CD4-positive, alpha-beta T cell treated with Interleukin-6 for 4 hours (primary cell): ENCODE data around the gene UBN1.

Source experiments
- DNase-seq: peaks from one replicate; pipeline ENCODE4 v3.0.0-alpha.2; 2020; ENCODE audit warnings: mixed read lengths

UBN1 gene, protein sequence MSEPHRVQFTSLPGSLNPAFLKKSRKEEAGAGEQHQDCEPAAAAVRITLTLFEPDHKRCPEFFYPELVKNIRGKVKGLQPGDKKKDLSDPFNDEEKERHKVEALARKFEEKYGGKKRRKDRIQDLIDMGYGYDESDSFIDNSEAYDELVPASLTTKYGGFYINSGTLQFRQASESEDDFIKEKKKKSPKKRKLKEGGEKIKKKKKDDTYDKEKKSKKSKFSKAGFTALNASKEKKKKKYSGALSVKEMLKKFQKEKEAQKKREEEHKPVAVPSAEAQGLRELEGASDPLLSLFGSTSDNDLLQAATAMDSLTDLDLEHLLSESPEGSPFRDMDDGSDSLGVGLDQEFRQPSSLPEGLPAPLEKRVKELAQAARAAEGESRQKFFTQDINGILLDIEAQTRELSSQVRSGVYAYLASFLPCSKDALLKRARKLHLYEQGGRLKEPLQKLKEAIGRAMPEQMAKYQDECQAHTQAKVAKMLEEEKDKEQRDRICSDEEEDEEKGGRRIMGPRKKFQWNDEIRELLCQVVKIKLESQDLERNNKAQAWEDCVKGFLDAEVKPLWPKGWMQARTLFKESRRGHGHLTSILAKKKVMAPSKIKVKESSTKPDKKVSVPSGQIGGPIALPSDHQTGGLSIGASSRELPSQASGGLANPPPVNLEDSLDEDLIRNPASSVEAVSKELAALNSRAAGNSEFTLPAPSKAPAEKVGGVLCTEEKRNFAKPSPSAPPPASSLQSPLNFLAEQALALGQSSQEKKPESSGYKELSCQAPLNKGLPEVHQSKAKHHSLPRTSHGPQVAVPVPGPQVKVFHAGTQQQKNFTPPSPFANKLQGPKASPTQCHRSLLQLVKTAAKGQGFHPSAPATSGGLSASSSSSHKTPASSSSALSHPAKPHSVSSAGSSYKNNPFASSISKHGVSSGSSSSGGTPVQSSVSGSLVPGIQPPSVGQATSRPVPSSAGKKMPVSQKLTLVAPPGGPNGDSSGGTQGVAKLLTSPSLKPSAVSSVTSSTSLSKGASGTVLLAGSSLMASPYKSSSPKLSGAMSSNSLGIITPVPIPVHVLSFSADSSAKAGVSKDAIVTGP (N-terminal part only)

DNA sequence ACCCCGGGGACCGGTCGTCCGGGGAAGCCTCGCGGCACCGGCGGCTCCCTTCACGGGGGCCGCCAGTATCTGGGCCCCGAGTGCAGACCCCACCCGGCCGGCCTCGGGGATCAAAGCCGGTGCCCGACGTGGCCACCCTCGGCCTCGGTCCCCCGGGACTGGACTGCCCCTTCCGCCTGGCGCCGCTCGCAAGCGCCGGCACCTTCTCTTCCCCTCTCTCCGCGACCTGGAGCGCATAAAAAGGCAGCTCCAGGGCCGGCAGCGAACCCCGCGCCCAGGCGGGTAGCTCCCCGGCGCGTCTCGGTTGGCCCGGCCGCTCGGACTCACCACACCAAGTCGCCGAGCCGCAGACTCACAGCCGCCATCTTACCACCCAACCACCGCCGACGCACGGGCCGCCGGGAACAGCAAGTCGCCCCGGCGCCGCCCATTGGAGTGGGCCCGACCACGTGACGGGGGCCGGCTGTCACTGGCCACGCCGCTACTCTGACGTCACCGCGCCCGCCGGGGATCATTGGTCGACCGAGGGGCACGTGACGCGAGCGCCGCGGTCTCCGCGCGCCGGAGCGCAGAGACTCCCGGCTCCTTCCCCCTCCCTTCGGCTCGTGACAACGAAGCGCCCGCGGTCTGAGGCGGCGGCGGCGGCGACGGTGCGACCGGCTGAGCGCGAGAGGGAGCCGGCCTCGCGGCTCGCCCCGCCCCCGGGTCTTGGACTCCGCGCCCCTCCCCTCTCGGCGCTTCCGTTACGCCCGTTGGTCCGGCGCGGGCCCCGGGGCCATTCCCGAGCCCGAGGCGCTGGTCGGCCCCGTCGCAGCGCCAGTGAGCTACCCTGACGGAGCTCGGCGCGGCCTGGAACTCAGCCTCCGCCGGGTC is at the start of gene UBN1, which contains the start of gene GLYR1:
Gene UBN1, plus strand, starts transcription at position 581 of the 873 bp plus-strand sequence. CDS start 5,437 bp downstream, outside the sequence.
Gene GLYR1, minus strand, starts transcription at position 388 of the 873 bp plus-strand sequence. Its CDS starts 23 bp downstream, at position 365.
- DNase-seq = peak; percentile 100

- DNase-seq = no peak
These were observed 49.5 kb upstream of the UBN1 start for GRCh38 chr16:4797805-4798252.

- no peak for DNase-seq
These were observed 48.8 kb upstream of the UBN1 start for GRCh38 chr16:4798456-4798855.

DNA sequence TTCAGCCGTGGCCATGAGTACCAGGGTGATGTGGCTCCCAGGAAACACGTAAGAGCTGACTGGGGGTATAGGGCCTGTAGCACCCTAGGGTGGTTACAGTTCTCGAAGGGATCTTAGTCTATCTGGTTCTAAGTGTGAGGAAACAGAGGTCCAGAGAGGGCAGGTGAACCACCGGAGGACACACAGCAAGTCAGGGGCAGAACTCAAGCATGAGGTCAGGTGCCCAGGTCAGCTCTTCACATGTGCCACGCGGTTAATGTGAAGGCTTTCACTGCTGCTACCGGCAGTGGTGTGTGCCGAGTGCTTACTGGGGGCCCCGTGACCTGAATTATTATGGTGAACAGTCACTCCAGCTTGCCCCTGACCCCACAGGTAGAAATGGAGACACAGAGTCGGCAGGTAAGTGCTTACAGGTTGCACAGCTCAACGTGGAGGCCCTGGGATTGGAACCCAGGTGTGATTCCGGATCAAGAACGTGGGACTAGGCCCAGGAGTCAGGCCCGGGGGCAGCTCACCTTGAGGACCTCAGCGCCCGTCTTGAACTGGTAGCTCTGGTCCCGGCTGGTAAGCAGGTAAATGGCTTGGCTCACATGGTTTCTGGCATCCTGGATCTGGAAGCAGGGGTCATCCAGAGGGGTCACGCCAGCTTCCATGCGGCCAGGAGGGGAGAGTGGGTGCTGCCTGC is 48.0 kb upstream of the UBN1 start:
- DNase-seq = no peak

DNA sequence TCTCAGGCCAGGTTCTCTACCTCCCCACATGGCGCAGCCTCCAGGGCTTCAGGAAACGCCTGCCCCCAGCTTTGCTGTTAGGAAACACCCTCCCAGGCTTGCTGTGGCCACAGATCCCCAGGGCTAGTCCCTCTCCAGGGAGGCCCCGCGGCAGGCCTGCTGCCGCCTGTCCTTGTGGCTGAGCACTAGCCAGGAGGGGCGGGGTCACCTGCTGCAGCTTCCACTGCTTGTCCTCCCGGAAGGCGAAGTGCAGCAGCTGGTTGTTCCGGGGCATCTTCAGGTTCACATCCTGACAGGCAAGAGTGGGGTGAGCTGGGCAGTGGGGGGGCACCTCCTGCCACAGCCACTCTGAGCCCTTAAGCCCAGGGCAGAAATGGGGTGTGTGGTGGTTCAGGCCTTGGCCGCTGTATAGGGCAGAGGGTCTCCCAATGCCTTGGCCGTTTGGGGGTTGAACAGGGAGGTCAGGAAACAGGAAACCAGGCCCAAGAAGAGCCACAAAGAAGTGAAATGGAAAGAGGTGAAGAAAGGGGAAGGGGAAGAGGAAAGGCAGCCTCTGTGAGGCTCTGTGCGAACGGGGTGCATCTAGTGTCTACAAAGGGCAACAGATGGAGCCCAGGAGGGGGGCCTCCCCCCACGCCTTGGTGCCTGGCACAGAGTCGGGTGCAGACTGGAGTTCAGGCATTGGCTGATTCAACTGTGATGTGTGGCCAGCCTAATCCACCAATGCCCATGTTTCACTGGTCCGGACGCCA is 46.8 kb upstream of the UBN1 start:
- no peak for DNase-seq

- no peak for DNase-seq
These were observed 46.0 kb upstream of the UBN1 start for GRCh38 chr16:4801051-4801961.

DNA sequence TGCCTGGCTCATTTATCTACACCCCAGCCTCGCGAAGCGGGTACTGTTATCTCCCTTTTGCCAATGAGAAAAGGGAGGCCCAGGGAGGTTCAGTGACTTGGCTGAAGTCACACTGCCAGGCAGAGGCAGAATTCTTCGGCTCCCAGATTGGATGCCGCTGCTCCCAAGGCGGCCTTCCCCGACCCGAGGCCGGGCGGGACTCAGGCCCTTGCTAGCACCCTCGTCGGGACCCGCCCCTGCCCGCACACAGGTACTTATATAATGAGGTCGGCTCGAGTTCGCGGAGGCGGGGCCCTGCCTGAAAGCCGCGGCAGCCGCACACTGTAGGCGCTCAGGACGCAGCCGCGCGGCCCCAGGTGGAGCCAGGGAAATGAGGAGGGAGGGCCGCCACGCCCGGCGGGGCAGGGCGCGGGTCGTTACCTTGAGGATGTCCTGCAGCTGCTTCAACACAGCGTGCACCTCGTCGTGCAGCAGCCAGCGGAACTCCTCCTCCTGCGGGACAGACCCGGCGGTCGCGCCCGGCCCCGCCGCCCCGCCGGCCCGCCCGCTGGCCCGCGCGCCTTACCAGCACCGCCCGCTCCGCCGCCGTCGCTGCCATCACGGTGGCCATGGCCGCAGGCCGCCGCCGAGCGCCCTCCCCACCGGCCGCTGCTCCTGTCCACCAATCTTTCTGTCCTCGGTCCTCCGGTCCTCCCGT is 45.2 kb upstream of the UBN1 start, which contains the start of gene ROGDI:
Gene ROGDI, minus strand, starts transcription at position 672 of the 697 bp plus-strand sequence. Its CDS starts 62 bp downstream, at position 610.
- DNase-seq = peak; percentile 93

GRCh38 chr16:4802659-4803287 is 44.5 kb upstream of the UBN1 start:
- DNase-seq = peak; percentile 93

GRCh38 chr16:4803401-4803844 is 43.9 kb upstream of the UBN1 start:
- DNase-seq = no peak

DNA sequence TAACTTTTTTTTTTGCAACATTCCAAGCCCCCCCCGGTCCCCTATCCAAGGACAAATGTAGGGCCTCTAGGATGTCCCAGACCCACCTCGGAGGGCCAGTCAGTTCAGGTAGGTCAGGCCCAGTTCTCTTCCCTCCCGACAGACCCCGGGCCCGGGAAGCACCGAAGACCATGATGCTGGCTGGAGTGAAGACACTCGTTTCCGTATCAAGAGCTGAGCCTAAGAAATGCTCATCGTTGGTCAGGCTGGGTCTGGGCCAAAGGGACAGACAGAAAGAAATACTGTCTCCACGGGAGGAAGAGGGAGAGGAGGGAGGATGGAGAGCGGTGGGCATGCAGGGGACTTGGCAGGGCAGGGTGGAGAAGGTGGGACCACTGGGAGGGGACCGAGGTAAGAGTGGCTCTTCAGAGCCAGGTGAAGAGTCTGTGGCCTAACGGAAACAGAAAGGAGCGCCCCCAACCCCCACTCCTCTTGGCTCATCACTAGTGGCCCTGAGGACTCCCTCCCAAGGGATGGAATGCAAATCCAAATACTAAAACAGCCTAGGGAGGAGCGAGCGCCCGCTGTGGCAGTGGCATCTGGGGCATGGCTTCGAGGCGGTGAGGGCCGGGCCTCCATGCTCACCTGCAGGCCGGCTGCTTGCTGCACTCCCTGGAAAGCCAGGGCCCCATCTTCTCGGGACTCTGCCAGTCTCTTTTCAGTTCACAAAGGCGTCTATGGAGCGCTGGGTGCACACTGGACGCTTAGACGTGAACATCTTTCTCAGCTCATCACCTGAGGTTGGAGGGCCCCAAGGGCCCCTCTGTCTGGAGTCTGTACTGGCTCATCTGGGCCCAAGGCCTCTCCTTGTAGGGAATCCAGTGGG is 43.2 kb upstream of the UBN1 start:
- DNase-seq = no peak

DNA sequence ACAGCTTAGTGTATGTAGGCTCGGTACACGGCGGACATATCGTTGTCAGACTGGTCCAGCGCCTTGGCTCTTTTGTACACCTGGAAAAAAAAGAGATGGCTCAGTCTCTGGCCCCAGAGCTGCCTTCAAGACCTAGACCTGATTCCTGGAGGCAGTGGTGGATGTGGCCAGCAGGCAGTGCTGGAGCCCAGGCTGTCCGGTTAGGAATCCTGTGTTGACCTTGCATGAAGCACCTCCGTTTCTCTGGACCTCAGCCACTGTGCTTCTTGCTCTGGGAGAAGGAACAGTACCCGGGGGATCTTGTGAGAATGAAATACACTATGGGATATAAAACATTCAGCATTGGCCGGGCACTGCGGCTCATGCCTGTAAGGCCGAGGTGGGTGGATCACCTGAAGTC is 42.0 kb upstream of the UBN1 start:
- no peak for DNase-seq

DNA sequence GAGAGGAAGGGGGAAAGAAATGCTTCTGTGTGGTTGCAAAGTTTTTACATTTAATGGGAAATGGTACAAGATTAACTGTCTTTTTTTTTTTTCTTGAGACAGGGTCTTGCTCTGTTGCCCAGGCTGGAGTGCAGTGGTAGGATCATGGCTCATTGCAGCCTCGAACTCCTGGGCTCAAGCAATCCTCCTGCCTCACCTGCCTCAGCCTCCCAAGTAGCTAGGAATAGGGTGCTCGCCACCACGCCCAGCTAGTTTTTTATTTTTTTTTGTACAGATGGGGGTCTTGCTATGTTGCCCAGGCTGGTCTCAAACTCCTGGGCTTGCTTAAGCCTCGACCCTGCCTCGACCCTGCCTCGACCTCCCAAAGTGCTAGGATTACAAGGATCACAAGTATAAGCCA is 41.0 kb upstream of the UBN1 start:
- DNase-seq = no peak

DNA sequence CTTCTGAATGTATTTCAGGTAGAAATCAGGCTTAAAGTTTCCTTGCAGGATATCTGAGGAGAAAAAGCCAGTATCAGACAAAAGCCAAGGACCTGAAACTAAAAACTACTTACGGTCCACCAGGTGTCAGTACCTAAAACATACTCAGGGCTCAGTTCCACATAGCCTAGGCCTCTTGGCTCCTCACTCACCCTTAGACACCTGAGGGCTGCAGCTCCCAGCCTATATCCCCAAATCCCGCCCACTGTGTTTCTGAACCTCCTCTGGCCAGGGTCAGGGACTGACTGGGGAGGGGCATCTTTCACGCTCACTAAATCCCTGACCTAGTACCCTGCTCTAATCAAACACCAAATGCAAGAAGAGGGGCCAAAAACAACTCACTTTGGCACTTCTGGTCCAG is 36.0 kb upstream of the UBN1 start:
- no peak for DNase-seq

DNA sequence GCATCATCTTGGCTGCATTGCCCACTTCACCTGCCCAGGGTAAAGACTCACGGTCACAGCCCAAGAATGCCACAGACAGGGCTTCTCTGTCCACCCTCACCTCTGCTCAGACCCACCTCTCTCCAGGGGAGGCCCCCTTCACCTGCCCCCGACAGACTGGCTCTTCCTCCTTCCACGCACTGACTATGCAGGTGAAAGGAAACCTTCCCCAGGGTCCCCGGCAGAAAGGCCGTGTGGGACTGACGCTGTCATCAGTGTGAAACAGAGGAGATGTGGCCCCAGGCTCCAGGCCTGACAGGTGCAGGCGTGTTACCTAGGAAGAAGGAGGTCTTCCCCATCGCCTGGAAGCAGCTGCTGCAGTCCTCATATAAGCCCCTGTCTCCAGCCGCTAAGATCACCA is 35.5 kb upstream of the UBN1 start:
- DNase-seq = no peak

DNA sequence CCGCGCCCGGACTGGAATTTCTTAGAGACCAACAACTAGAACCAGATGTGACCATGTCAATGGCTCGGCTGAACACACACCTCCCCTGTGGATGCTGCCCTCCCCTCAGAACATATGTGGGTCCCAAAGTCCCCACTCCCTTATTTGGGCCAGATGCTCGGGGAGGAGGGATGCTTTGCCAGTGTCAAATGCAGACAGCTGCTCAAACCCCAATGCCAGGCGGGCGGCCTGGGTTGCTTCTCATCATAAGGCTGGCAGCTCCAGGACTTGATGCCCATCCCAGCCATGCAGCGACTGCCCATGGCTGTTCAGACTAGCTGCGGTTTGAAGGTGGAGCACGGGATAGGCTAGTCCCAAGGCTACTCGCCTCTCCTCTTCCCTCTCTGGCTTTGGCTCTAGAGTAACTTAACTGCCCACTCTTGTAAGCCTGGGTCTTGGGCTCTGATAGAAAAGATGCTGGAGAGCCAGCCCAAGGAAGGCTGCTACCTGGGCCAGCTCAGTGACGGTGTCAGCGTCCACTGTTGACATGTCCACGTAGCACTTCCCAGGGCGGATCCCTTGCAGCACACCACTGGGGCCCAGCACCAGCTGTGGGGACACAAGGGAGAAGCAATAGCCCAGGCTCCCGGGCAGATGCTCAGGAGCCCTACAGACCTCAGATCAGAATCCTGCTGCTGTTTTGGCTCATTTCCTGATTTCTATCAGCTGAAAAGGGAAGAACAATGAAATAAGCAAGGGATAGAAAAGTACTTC is 33.9 kb upstream of the UBN1 start:
- DNase-seq = no peak

DNA sequence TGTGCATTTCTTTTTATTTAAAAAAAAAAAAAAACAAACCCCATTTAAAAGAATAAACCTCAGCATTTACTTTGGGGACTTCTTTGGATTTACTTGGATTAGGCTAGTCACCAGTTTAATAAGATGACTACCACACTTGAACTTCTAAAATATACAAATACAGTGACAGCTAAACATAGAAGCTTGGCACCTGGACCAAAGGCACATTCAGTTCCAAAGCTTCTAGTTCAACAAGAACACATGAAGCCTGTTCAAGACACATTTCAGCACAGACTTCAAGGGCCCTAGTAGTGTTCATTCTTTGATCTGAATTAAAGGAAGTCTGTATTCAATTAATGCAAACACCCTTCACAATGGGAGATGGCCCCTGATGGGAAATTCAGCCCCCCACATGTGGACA is 33.2 kb upstream of the UBN1 start:
- DNase-seq = no peak
